ENCODE measurements around the gene FHOD1.

Gene FHOD1

GRCh38 chr16:67240506-67240905 is 6.8 kb downstream of the FHOD1 start:
- no peak overlapping the region for H3K9ac ChIP-seq
- peaks cover 2% of the 10 kb centered on the region for H3K79me2 ChIP-seq
- H3K4me2 ChIP-seq (ENCODE audit: low read length), result no peak overlapping the region
- no peaks in the 10 kb centered on the region for H3K9me3 ChIP-seq (ENCODE audit: control insufficient read depth, low read length)
- H3K27ac ChIP-seq, result no peak overlapping the region
- H3K36me3 ChIP-seq (ENCODE audit: control insufficient read depth, insufficient read depth, low read length), result no peaks in the 10 kb centered on the region
- TF ChIP-seq CTCF (IDR thresholded peaks at IDR 0.05), result no peak
- H3K4me1 ChIP-seq, result peaks cover under 1% of the 10 kb centered on the region
- no peaks in the 10 kb centered on the region for H3K27me3 ChIP-seq (ENCODE audit: control insufficient read depth, insufficient read depth, low read length)
- no peak overlapping the region for H3K4me3 ChIP-seq (ENCODE audit: low read depth, low read length)
- H2AFZ ChIP-seq, result no peak overlapping the region

- no peak overlapping the region for H2AFZ ChIP-seq
- H3K9ac ChIP-seq, result no peak overlapping the region
- no peaks in the 10 kb centered on the region for H3K9me3 ChIP-seq (ENCODE audit: control insufficient read depth, low read length)
- H3K79me2 ChIP-seq, result peaks cover 2% of the 10 kb centered on the region
- no peak overlapping the region for H3K27ac ChIP-seq
- H3K4me2 ChIP-seq (ENCODE audit: low read length), result no peak overlapping the region
- no peaks in the 10 kb centered on the region for H3K4me1 ChIP-seq
- no peaks in the 10 kb centered on the region for H3K36me3 ChIP-seq (ENCODE audit: control insufficient read depth, insufficient read depth, low read length)
- no peak for TF ChIP-seq CTCF (IDR thresholded peaks at IDR 0.05)
- H3K4me3 ChIP-seq (ENCODE audit: low read depth, low read length), result no peak overlapping the region
- H3K27me3 ChIP-seq (ENCODE audit: control insufficient read depth, insufficient read depth, low read length), result no peaks in the 10 kb centered on the region
Observed at GRCh38 chr16:67238806-67239470, 8.3 kb downstream of the FHOD1 start.

- Histone ChIP-seq H3K27ac (no peak overlapping the region), H3K4me2 (ENCODE audit: low read length) (no peak overlapping the region), H3K36me3 (ENCODE audit: control insufficient read depth, insufficient read depth, low read length) (no peaks in the 10 kb centered on the region), H3K4me3 (ENCODE audit: low read depth, low read length) (no peak overlapping the region), H3K27me3 (ENCODE audit: control insufficient read depth, insufficient read depth, low read length) (no peaks in the 10 kb centered on the region), H3K4me1 (no peaks in the 10 kb centered on the region), H3K79me2 (peaks cover 2% of the 10 kb centered on the region), H3K9ac (no peak overlapping the region), H2AFZ (no peak overlapping the region), H3K9me3 (ENCODE audit: control insufficient read depth, low read length) (no peaks in the 10 kb centered on the region)
- no peak for TF ChIP-seq CTCF (IDR thresholded peaks at IDR 0.05)
Observed at GRCh38 chr16:67238278-67238575, 9.1 kb downstream of the FHOD1 start.

GRCh38 chr16:67237396-67238277 is 9.6 kb downstream of the FHOD1 start:
- Histone ChIP-seq H3K4me3 (ENCODE audit: low read depth, low read length) (no peak overlapping the region), H3K36me3 (ENCODE audit: control insufficient read depth, insufficient read depth, low read length) (no peaks in the 10 kb centered on the region)
- TF ChIP-seq CTCF (IDR thresholded peaks at IDR 0.05), result no peak

More at GRCh38 chr16:67237396-67238277, 9.6 kb downstream of the FHOD1 start:
- Histone ChIP-seq H3K9me3 (ENCODE audit: control insufficient read depth, low read length) (no peaks in the 10 kb centered on the region), H3K27ac (no peak overlapping the region), H3K4me2 (ENCODE audit: low read length) (no peak overlapping the region), H3K4me1 (no peaks in the 10 kb centered on the region), H3K27me3 (ENCODE audit: control insufficient read depth, insufficient read depth, low read length) (no peaks in the 10 kb centered on the region), H3K79me2 (peaks cover 2% of the 10 kb centered on the region), H2AFZ (no peak overlapping the region), H3K9ac (no peak overlapping the region)
